Measurements from ENCODE around the gene POLR3GL.

The POLR3GL gene

GRCh38 chr1:145992958-145993617 lies 28.6 kb downstream of the POLR3GL start:
- no peak for DNase-seq (ENCODE audit: low read depth, low spot score)

- no peak for DNase-seq (ENCODE audit: low read depth, low spot score)
These were observed 29.3 kb downstream of the POLR3GL start for GRCh38 chr1:145993618-145994390.

DNA sequence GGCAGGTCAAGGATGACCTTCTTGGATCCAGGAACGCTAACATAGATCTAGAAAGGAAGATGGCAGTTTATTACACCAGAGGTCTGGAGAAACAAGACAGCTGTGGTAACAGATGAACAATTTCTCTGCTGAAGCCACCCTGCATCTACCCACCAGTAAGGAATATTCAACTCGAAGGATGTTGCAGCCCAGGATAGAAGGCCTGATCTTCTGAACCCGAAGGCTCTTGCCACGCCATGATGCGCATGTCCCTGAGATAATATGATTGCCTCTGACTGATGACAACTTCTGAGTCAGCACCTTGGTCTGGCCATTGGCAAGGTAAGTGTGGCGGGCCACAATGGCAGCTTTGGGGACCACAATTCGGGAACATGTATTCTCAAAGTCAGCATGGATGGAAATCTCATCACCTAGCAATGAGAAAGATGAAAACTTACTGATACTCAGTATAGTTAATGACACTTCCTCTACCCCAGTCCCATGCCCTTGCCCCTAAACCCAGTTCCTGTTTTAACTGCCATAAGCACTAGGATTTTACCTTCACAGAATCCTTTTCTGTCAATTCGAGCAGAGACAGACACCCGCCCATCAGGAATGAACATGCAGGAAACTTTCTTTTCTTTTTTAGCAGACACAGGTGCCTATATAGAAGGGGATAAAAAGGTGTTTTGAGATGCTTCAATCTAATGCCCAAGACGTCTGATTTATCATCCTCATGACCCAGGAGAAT lies 30.1 kb downstream of the POLR3GL start:
- DNase-seq (ENCODE audit: low read depth, low spot score), result no peak

DNA sequence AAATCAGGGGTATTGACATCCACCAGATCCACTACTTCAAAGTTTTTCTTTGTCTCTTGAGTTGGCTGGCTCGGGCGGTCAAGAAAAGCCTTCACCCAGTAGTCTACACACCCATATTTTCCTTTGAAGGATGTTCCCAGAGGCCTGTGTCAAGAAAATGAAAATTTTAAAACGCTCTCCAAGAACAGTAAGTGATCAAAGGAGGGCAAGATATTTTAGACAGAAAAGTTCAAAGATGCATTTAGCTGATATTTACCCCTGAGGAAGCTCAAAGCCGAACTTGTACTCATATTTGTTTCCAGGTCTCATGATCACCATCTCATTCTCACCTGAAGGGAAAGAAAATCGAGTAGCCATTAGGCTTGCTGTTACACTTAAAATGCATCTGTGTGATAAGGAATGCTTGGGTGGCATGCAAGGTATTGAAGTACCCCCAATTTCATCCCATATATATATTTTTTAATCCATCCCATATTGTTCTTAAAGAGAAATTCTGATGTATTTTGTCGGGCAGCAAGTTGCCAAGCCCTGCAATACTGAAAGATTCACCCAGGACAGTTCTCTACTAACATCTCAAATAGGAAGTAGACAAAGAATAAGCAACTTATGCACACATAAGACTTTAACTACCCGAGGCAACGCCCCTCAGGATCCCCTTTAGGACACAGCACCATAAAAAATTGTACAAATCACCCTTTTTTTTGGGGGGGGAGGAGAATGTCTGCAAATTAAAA lies 30.8 kb downstream of the POLR3GL start:
- DNase-seq (ENCODE audit: low read depth, low spot score), result no peak

GRCh38 chr1:145995964-145996432 lies 31.5 kb downstream of the POLR3GL start:
- DNase-seq (ENCODE audit: low read depth, low spot score), result peak; percentile 27

GRCh38 chr1:145996433-145997015 lies 32.0 kb downstream of the POLR3GL start, which contains the start of gene TXNIP:
TXNIP (minus strand) TSS chr1:145996579; CDS start chr1:145996266, 313 bp downstream.
- DNase-seq (ENCODE audit: low read depth, low spot score), result peak; percentile 98

GRCh38 chr1:145997016-145997717 lies 32.7 kb downstream of the POLR3GL start:
- DNase-seq (ENCODE audit: low read depth, low spot score), result no peak

DNA sequence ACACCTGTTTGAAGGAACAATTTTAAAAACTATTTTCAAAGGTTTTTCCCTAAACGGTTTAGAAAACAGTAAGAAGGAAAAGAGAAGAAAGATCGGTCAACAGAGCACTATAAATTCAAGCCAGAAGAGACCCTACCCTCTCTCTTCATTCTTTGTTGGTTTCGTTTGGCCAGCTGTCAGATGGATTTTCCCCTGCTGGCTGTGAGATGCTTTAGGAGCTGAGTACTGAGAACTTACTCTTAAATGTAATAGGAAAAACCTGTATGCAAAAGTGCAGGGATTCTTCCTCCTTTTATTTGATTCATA lies 33.2 kb downstream of the POLR3GL start:
- DNase-seq (ENCODE audit: low read depth, low spot score), result no peak

DNA sequence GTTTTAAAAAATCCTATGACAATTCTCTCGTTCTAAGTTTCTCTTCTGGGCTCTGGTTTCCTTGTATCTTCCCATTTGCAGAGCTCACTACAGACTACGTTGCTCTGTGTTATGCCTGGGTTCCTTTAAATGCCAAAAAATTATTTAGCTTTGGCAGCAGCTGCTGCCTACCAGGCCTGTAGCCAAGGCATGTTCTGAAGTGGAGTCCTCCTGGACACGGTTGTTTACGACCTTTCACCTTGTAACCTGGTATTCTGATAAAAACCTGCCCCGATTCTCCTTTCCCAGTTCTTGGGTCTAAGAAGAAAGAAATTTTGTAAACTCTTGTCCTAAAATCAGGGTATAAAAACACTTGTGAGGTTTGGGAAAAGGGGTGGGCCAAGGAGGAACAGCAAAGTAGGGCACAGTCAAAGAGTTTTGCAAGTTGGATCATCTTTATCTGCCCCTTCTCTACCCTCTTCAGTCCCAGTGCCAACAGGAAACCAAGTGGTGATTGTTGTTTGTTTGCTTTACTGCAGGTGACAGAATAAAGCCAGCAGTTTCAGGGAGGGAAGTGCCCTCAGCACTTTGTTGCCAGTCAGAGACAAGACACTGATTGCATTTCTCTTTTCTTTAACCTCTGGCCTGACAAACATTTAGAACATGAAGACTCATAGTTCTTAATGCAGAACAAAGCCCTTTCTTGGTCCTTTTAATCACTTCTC lies 35.0 kb downstream of the POLR3GL start:
- no peak for DNase-seq (ENCODE audit: low read depth, low spot score)

DNA sequence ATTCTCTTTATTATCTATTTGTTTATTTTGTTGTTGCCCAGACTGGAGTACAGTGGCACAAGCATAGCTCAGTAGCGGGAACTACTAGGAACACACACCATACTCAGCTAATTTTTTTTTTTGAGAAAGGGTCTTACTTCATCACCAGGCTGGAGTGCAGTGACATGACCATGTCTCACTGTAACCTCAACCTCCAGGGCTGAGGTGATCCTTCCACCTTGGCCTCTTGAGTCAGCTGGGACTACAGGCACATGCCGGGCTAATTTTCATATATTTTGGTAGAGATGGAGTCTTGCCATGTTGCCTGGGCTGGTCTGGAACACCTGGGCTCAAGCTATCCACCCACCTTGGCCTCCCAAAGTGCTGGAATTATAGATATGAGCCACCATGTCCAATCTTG lies 37.2 kb downstream of the POLR3GL start:
- no peak for DNase-seq (ENCODE audit: low read depth, low spot score)

DNA sequence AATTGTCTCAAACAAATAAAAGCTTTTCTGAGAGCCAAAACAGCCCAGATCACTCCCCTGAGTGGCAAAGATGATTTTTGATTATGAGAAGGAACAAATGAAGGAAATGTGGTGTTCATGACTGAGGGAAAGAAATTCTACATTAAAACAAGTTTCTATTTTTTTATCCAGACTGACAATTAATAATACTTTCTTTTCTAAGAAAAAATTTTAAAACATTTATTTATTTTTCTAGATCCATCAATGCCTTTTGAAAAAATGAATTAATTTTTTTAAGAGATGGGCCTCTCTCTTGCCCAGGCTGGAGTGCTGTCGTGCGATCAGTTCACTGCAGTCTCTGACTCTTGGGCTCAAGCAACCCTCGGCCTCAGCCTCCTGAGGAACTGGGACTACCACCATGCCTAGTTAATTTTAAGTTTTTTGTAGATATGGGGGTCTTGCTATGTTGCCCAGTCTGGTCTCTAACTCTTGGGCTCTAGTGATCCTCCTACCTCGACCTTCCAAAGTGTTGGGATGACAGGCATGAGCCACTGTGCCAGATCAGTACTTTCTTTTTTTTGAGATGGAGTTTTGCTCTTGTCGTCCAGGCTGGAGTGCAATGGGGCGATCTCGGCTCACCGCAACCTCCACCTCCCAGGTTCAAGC lies 43.1 kb downstream of the POLR3GL start:
- DNase-seq (ENCODE audit: low read depth, low spot score), result no peak

DNA sequence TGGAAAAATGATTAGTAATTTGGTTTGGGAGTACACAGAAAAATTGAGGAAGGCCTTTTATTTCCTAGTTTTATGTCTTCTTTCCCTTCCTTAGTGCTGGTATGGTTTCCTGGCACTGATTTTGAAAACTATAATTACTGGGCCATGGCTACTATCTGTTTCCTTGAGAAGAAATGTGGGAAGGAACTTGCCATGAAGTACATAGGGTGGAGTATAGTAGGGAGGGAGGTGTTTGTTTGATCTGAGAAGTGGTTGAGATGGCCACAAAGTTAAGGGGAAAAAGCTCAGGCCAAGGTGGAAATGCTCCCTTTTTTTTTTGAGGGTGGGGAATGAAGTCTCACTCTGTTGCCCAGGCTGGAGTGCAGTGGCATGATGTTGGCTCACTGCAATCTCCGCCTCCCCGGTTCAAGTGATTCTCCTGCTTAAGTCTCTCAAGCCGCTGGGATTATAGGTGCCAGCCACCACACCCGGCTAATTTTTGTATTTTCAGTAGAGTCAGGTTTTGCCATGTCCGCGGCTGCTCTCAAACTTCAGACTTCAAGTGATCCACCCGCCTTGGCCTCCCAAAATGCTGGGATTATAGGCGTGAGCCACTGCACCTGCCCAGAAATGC lies 45.7 kb downstream of the POLR3GL start:
- DNase-seq (ENCODE audit: low read depth, low spot score), result no peak

DNA sequence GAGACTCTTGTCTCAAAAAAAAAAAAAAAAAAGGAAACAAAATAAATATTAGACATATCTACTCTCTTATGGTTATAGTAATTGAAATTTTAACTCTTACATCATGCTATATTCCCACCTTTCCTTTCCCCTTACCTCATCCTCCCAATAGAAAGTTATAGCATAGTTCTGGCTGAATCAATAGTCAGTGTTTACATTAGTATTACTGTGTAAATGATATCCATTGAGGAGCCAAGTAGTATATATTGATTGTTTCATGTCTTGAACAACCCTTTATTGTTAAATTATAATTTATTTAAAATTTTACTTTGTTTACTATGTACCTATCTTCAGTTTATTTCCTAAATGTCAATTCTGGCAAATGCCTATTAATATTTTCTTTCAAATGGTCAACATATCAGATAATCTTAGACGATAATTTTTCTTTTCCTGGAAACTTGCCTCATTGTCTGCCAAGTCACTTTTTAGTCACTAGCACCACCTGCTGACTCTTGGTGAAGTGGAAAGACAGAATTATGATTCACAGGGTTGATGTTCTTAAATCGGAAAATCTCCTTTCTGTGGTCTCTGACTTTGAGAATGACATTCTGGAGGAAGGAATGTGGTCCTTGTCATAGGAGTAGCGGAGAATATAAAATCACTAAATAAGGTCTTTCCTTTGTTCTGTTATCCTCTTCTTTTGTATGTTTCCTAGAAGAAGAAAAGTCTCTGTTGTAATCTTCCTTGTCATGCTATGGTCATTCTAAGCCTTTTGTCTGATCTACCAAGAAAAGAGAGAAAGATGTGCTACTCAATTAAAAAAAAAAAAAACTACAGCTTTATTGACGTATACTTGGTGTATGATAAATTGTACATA lies 48.4 kb downstream of the POLR3GL start:
- peak; percentile 81 for DNase-seq (ENCODE audit: low read depth, low spot score)

DNA sequence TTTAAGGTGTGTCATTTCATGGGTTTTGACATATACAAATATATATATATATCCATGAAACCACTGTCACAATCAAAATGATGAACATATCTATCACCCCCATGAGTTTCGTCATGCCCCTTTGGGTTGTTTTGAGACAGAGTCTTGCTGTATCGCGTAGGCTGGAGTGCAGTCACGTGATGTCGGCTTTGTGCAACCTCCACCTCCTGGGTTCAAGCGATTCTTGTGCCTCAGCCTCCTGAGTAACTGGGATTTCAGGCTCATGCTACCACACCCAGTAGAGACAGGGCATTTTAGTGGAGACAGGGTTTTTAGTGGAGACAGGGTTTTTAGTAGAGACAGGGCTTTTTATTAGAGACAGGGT lies 49.1 kb downstream of the POLR3GL start:
- no peak for DNase-seq (ENCODE audit: low read depth, low spot score)

DNA sequence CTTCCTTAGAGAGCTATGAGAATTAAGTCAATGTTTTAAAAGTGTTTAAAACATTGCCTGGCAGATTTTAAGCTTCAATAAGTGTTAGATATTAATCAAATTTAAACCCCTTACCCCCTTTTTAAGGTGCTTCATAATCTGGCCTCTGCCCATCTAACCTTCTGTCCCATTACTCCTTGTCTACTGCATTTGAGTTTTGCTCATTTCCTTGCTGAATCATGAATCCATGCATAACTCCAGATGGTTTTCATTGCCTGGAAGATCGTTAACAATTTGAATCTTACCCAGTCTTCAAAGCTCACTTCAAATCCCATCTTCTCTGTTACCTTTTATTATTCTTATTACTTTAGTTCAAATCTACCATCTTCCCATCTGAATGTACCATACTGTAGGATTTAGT lies 52.4 kb downstream of the POLR3GL start:
- DNase-seq (ENCODE audit: low read depth, low spot score), result no peak

GRCh38 chr1:146019231-146020057 lies 55.0 kb downstream of the POLR3GL start:
- no peak for DNase-seq (ENCODE audit: low read depth, low spot score)

Data from astrocyte of the hippocampus (primary cell).